Heart right ventricle (tissue), 16 donors: ENCODE results near the gene PTGER3. TPM values are rescaled to one million over a fixed set of nuclear protein-coding genes. Genes with fewer than 3 reads are reported as not detected.

Source experiments
- ATAC-seq, 8 donors: fragments of 200-7000 bp; cut with Tn5 transposase; one replicate each; pipeline ENCODE4 v1.9.1; 2020; ENCODE audit warnings: mild to moderate bottlenecking in 8 of 8, moderate library complexity in 8 of 8, moderate number of reproducible peaks in 1 of 8
- DNase-seq, 2 donors: peaks; one replicate each; pipeline ENCODE4 v3.0.0-alpha.2; 2020
- H3K27ac ChIP-seq, 10 donors: fragments of 200-600 bp; sonication (generic) in 2 of 10; one replicate each; pipeline versions ENCODE4 v1.5.0 to v1.8.0; 2020 to 2022; ENCODE audit warnings: mild to moderate bottlenecking in 3 of 10
- H3K27me3 ChIP-seq, 7 donors: fragments of 200-600 bp; one replicate each; pipeline ENCODE4 v1.8.0; 2021 to 2022; ENCODE audit warnings: mild to moderate bottlenecking in 2 of 7
- H3K36me3 ChIP-seq, 9 donors: fragments of 200-600 bp; sonication (generic) in 1 of 9; one replicate each; pipeline versions ENCODE4 v1.5.0 to v1.8.0; 2020 to 2022; ENCODE audit warnings: mild to moderate bottlenecking in 2 of 9
- H3K4me1 ChIP-seq, 9 donors: fragments of 200-600 bp; sonication (generic) in 1 of 9; one replicate each; pipeline versions ENCODE4 v1.5.0 to v1.8.0; 2020 to 2022; ENCODE audit warnings: mild to moderate bottlenecking in 4 of 9
- H3K4me3 ChIP-seq, 10 donors: fragments of 200-600 bp; sonication (generic) in 2 of 10; one replicate each; pipeline versions ENCODE4 v1.5.0 to v1.8.0; 2020 to 2022; ENCODE audit warnings: mild to moderate bottlenecking in 7 of 10, moderate library complexity in 2 of 10
- H3K9me3 ChIP-seq, 11 donors: fragments of 200-600 bp in 10 of 11; sonication (generic) in 2 of 11; one replicate each; pipeline versions ENCODE4 v1.5.0 to v1.8.0; 2013 to 2022; ENCODE audit warnings: mild to moderate bottlenecking in 2 of 11, control low read depth in 1 of 11, moderate library complexity in 1 of 11
- WGBS, 2 donors: extraction: QIAGEN DNeasy Blood & Tissue Kit; methylation state at CpG; one replicate each; pipeline ENCODE4 v1.1.7; 2013; ENCODE audit warnings: inconsistent platforms in 1 of 2; 5-methylcytosine and 5-hydroxymethylcytosine counted together
- intact Hi-C, 10 donors: fragments of 100-400 bp; cut with DNase I; formaldehyde crosslinking; loops; one replicate each; pipeline versions ENCODE4 v1.11.1 to v1.14.2; 2022
- polyA plus RNA-seq, 2 donors: library from polyadenylated mRNA; stranded (reverse); fragments of 200-250 nt; gene quantifications; one replicate each; pipeline ENCODE4 v1.2.3, GENCODE V29; 2013
- total RNA-seq, 10 donors: library from RNA; stranded (reverse); fragmentation: NEBNext Ultra II Directional in 3 of 10; extraction: Animal tissue kit (Norgen Biotek cat#: 25700) in 3 of 10; gene quantifications; one replicate each; pipeline versions ENCODE4 v1.2.1 to v1.2.4, GENCODE V29; 2021 to 2023
- TF ChIP-seq, protein P1 (sequence below), 9 donors: fragments of 200-600 bp; sonication (generic) in 2 of 9; IDR thresholded peaks; one replicate each; pipeline versions ENCODE4 v1.5.0 to v1.8.0; 2021 to 2022; ENCODE audit warnings: antibody characterized with exemption in 9 of 9, mild to moderate bottlenecking in 5 of 9, moderate library complexity in 1 of 9
- donor health status: Arrhythmogenic right ventricular cardiomyopathy.
- donor health status: ischemic (EF 13 %, LVEDD 7.1; RV severe dilation, severe dysfunction).
- donor health status: healthy with polysubstance abuse.
- donor health status: DM: no; HTN: yes; CAD: no.
- donor health status: DM: no; HTN: no; CAD: no.
- donor health status: ischemic (EF 25% LVEDD 6.9; RV normal size, moderate dysfunction).
- donor health status: ischemic (EF 25% LVEDD 5.7; RV mildly dilated, moderate dysfunction).
- donor health status: healthy.
- donor health status: DM: yes; HTN: yes; CAD: no.
- donor health status: Ischemic cardiomyopathy.
- donor health status: ischemic (EF 35%, LVEDD 5.7; RV mildly dilated, moderate dysfunction).
- donor health status: nonischemic (EF 11% LVEDD 7.7; RV severe dilation, severe dysfunction).
- donor health status: DM: yes; HTN: yes; CAD: no.
- donor health status: PGD.
- donor health status: ischemic (EF 29% LVEDD 5.4; RV normal size, mild dysfunction).
- donor health status: nonischemic (EF 23%, LVEDD 6.1; RV moderate dilation, normal function).

The PTGER3 gene
- total and polyA plus RNA-seq, 12 donors = 0.11 to 4.6 (median 1.0) TPM

GRCh38 chr1:71068325-71069240, 21.0 kb upstream of the PTGER3 start:
- H3K27me3 ChIP-seq = no peaks in the 10 kb centered on the region
- H3K36me3 ChIP-seq = peaks cover 0 to 100% (median 84%) of the 10 kb centered on the region in 9 donors
- H3K4me3 ChIP-seq = no peak overlapping the region
- 81 to 83% methylated on average over 6 of the region's 6 CpGs for WGBS, 2 donors
- ATAC-seq = no peak
- H3K9me3 ChIP-seq = no peaks in the 10 kb centered on the region
- intact Hi-C loops = loop anchor here in 3 of 10 donors (5.0 to 10.0 kb wide), 3 partner anchors 824 to 844 kb away; partner anchors contain the start of gene SRSF11 (in 1 of the 3)
- peaks cover 0 to 7% (median 0%) of the 10 kb centered on the region in 9 donors for H3K4me1 ChIP-seq
- TF ChIP-seq, protein P1, sequence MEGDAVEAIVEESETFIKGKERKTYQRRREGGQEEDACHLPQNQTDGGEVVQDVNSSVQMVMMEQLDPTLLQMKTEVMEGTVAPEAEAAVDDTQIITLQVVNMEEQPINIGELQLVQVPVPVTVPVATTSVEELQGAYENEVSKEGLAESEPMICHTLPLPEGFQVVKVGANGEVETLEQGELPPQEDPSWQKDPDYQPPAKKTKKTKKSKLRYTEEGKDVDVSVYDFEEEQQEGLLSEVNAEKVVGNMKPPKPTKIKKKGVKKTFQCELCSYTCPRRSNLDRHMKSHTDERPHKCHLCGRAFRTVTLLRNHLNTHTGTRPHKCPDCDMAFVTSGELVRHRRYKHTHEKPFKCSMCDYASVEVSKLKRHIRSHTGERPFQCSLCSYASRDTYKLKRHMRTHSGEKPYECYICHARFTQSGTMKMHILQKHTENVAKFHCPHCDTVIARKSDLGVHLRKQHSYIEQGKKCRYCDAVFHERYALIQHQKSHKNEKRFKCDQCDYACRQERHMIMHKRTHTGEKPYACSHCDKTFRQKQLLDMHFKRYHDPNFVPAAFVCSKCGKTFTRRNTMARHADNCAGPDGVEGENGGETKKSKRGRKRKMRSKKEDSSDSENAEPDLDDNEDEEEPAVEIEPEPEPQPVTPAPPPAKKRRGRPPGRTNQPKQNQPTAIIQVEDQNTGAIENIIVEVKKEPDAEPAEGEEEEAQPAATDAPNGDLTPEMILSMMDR (IDR thresholded peaks at IDR 0.05) = no peak
- no peak overlapping the region for H3K27ac ChIP-seq
- DNase-seq = no peak

DNA sequence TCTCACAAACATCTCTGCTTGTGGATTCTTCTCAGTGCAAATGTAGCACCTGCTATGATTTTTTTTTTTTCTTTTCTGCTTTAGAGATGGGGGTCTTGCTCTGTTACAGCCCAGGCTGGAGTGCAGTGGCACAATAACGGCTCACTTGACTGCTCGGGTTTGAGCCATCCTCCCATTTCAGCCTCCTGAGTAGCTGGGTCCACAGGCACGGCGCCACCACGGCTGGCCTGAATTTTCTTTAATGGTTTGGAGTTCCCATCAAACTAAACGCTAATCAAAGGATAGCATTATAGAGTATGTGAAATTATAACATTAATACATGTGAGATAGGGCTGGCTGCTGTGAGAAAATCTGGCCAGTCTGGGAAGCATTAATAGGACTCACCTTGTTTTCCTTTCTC, 7.2 kb upstream of the PTGER3 start:
- Histone ChIP-seq H3K4me3 (no peak overlapping the region), H3K36me3 (peaks cover 0 to 34% (median 12%) of the 10 kb centered on the region in 9 donors), H3K27ac (no peak overlapping the region), H3K4me1 (no peaks in the 10 kb centered on the region), H3K27me3 (peaks cover 0 to 19% (median 12%) of the 10 kb centered on the region in 7 donors), H3K9me3 (no peaks in the 10 kb centered on the region)
- 82 to 84% methylated on average over 6 of the region's 6 CpGs for WGBS, 2 donors
- DNase-seq (no peak), ATAC-seq (peak in 2 of 8 donors; percentile 15 to 46)
- intact Hi-C loops = loop anchor here in 4 of 10 donors (5.0 kb wide), 2 partner anchors 367 to 527 kb away; no protein-coding TSS in a partner anchor
- TF ChIP-seq, protein P1 (IDR thresholded peaks at IDR 0.05) = no peak

- no peaks in the 10 kb centered on the region for H3K4me1 ChIP-seq
- H3K27ac ChIP-seq = no peak overlapping the region
- peak in 1 of 2 donors; percentile 10 for DNase-seq
- TF ChIP-seq, protein P1 (IDR thresholded peaks at IDR 0.05) = no peak
- peaks cover 0 to 20% (median 16%) of the 10 kb centered on the region in 7 donors for H3K27me3 ChIP-seq
- ATAC-seq = peak in 7 of 8 donors; percentile 30 to 68 (median 36)
- no peaks in the 10 kb centered on the region for H3K9me3 ChIP-seq
- H3K36me3 ChIP-seq = peaks cover 0 to 29% (median 11%) of the 10 kb centered on the region in 9 donors
- no peak overlapping the region for H3K4me3 ChIP-seq
- 78% methylated on average over 15 of the region's 15 CpGs for WGBS, 2 donors
- intact Hi-C loops = loop anchor here in 4 of 10 donors (5.0 kb wide), 2 partner anchors 367 to 527 kb away; no protein-coding TSS in a partner anchor
Measured at GRCh38 chr1:71054281-71054731, 6.7 kb upstream of the PTGER3 start.

GRCh38 chr1:71053758-71054157, 6.1 kb upstream of the PTGER3 start:
- DNase-seq = no peak
- peaks cover 0 to 24% (median 6%) of the 10 kb centered on the region in 9 donors for H3K36me3 ChIP-seq
- H3K4me3 ChIP-seq = no peak overlapping the region
- peak in 4 of 8 donors; percentile 16 to 45 (median 29) for ATAC-seq
- no peaks in the 10 kb centered on the region for H3K4me1 ChIP-seq
- H3K27me3 ChIP-seq = peaks cover 0 to 24% (median 20%) of the 10 kb centered on the region in 7 donors
- TF ChIP-seq, protein P1 (IDR thresholded peaks at IDR 0.05) = no peak
- H3K9me3 ChIP-seq = no peaks in the 10 kb centered on the region
- no peak overlapping the region for H3K27ac ChIP-seq
- WGBS, 2 donors = 73 to 74% methylated on average over 7 of the region's 7 CpGs
- intact Hi-C loops = loop anchor here in 4 of 10 donors (5.0 kb wide), 2 partner anchors 366 to 526 kb away; no protein-coding TSS in a partner anchor
